Measurements from ENCODE around the gene SLC35A3. TPM values are rescaled to one million over a fixed set of nuclear protein-coding genes. Genes with fewer than 3 reads are reported as not detected.

SLC35A3 gene
- total RNA-seq, 1 donor from 2014 or later, result 24.2 TPM

GRCh38 chr1:100077531-100077930 lies 107.7 kb downstream of the SLC35A3 start:
- DNase-seq (ENCODE audit: low spot score in 2 of 2, unreplicated experiment in 2 of 2), result no peak
- Mint-ChIP-seq H3K4me3 (no peak overlapping the region), H3K27ac (no peak overlapping the region), H3K36me3 (peaks cover 35% of the 10 kb centered on the region), H3K27me3 (ENCODE audit: low read depth) (no peaks in the 10 kb centered on the region), H3K4me1 (peaks cover 4% of the 10 kb centered on the region), H3K9me3 (no peaks in the 10 kb centered on the region)
- TF ChIP-seq CTCF (IDR thresholded peaks at IDR 0.05; ENCODE audit: unreplicated experiment), result no peak

- Mint-ChIP-seq H3K4me3 (no peak overlapping the region), H3K4me1 (no peaks in the 10 kb centered on the region), H3K27me3 (ENCODE audit: low read depth) (no peaks in the 10 kb centered on the region), H3K36me3 (peaks cover 22% of the 10 kb centered on the region), H3K27ac (no peak overlapping the region), H3K9me3 (no peaks in the 10 kb centered on the region)
- no peak for DNase-seq (ENCODE audit: low spot score in 2 of 2, unreplicated experiment in 2 of 2)
- TF ChIP-seq CTCF (IDR thresholded peaks at IDR 0.05; ENCODE audit: unreplicated experiment), result no peak
Observed at GRCh38 chr1:100080331-100080730, 110.5 kb downstream of the SLC35A3 start.

Other genes starting within 250 kb of the SLC35A3 start
- gene FRRS1, start 203.4 kb upstream of the SLC35A3 start, total RNA-seq, result 19.5 to 22.5 TPM (median 20.4 TPM) in 3 replicates
- 25.0 to 27.1 TPM (median 25.7 TPM) in 3 replicates for gene AGL, start 119.6 kb upstream of the SLC35A3 start, total RNA-seq
- 5.9 to 6.7 TPM (median 6.2 TPM) in 3 replicates for gene SASS6, start 162.9 kb downstream of the SLC35A3 start, total RNA-seq
- gene TRMT13, start 163.2 kb downstream of the SLC35A3 start, total RNA-seq, result 24.7 to 28.5 TPM (median 28.5 TPM) in 3 replicates
- 1.7 to 2.0 TPM (median 1.9 TPM) in 3 replicates for gene LRRC39, start 208.3 kb downstream of the SLC35A3 start, total RNA-seq